ENCODE measurements around the gene GUCA1A.
"Not testable (repeated sequence)": the region's sequence is repeated elsewhere in the genome, so short reads cannot be mapped to it uniquely, and the experiment has no call there.

The GUCA1A gene

GRCh38 chr6:42177514-42178364 lies 4.6 kb downstream of the GUCA1A start:
- no peak for DNase-seq (ENCODE audit: low spot score)

- DNase-seq (ENCODE audit: low spot score): no peak
Measured at GRCh38 chr6:42179261-42179944, 6.2 kb downstream of the GUCA1A start.

- DNase-seq (ENCODE audit: low spot score): no peak
Measured at GRCh38 chr6:42179945-42180313, 6.8 kb downstream of the GUCA1A start.

- no peak for DNase-seq (ENCODE audit: low spot score)
Measured at GRCh38 chr6:42182101-42182500, 8.9 kb downstream of the GUCA1A start.

- DNase-seq (ENCODE audit: low spot score): no peak
Measured at GRCh38 chr6:42184475-42184874, 11.3 kb downstream of the GUCA1A start.

GRCh38 chr6:42185597-42185996 lies 12.4 kb downstream of the GUCA1A start:
- DNase-seq (ENCODE audit: low spot score): no peak

GRCh38 chr6:42188406-42188805 lies 15.2 kb downstream of the GUCA1A start:
- no peak for DNase-seq (ENCODE audit: low spot score)

- no peak for DNase-seq (ENCODE audit: low spot score)
Measured at GRCh38 chr6:42190554-42191183, 17.5 kb downstream of the GUCA1A start.

- not testable (repeated sequence) for DNase-seq (ENCODE audit: low spot score)
Measured at GRCh38 chr6:42192385-42192784, 19.2 kb downstream of the GUCA1A start.

GRCh38 chr6:42193491-42193894 lies 20.3 kb downstream of the GUCA1A start:
- no peak for DNase-seq (ENCODE audit: low spot score)

GRCh38 chr6:42194056-42194455 lies 20.9 kb downstream of the GUCA1A start:
- DNase-seq (ENCODE audit: low spot score): no peak

- DNase-seq (ENCODE audit: low spot score): no peak
Measured at GRCh38 chr6:42195415-42195814, 22.3 kb downstream of the GUCA1A start.

- peak; percentile 83 for DNase-seq (ENCODE audit: low spot score)
Measured at GRCh38 chr6:42197555-42198362, 24.6 kb downstream of the GUCA1A start.

- no peak for DNase-seq (ENCODE audit: low spot score)
Measured at GRCh38 chr6:42199106-42199981, 26.2 kb downstream of the GUCA1A start.

GRCh38 chr6:42200035-42200434 lies 26.9 kb downstream of the GUCA1A start:
- peak; percentile 83 for DNase-seq (ENCODE audit: low spot score)

GRCh38 chr6:42201382-42201781 lies 28.2 kb downstream of the GUCA1A start:
- no peak for DNase-seq (ENCODE audit: low spot score)

- not testable (repeated sequence) for DNase-seq (ENCODE audit: low spot score)
Measured at GRCh38 chr6:42202131-42202915, 29.2 kb downstream of the GUCA1A start.

- DNase-seq (ENCODE audit: low spot score): no peak
Measured at GRCh38 chr6:42203183-42203582, 30.0 kb downstream of the GUCA1A start.

GRCh38 chr6:42204768-42205282 lies 31.7 kb downstream of the GUCA1A start:
- DNase-seq (ENCODE audit: low spot score): no peak

- not testable (repeated sequence) for DNase-seq (ENCODE audit: low spot score)
Measured at GRCh38 chr6:42207559-42207958, 34.4 kb downstream of the GUCA1A start.
